ENCODE data around the gene LIMK2. TPM values are rescaled to one million over a fixed set of nuclear protein-coding genes. Genes with fewer than 3 reads are reported as not detected.
"Not testable (repeated sequence)": the region's sequence is repeated elsewhere in the genome, so short reads cannot be mapped to it uniquely, and the experiment has no call there.

The LIMK2 gene
- total RNA-seq, 1 donor from 2014 or later, result 54.4 TPM

DNA sequence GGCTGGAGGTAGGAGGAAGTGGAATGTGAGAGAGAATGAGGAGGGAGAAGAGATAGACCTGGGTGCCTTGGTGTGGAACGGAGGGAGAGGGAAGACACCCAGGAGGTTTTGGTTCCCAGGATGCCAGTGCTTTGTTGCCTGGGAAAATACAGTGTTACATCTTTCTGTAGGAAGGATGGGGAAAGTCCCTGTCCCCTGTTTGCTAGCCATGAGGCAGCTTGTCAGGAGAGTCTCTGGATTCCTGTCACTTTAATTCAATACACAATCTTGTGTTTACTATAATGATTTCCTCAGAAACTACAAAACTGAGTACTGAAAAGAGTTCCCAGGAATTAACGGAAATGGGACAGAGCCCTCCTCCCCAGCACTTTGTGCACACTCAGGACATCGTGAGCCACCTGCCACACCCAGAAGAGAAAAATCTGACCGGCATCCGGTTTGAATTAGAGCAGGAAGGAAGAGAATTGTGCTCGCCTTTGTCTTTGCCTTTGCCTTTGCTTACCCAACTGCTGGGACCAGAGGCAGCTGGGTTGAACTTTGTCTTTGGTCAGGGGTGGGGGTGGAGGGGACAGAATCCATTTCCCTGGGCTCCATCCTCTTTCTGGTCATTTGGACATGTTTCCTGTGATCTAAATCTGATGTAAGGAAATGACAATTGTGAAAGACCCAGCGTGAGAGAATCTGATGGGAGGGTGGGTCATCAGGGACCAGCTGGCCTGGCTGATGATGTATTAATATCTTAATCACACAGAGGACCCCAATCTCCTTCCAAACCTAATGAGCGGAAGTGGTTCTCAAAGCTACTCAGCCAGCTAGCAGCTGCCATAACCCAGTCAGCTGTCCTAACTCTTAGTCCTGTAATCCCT lies 1.3 kb upstream of the LIMK2 start:
- intact Hi-C loops (cut with micrococcal nuclease), result loop anchor here (5.0 kb wide), 2 partner anchors 573 to 1267 kb away; partner anchors contain the start of gene SLC35E4

- intact Hi-C loops (cut with micrococcal nuclease), result loop anchor here (5.0 kb wide), 2 partner anchors 574 to 1266 kb away; partner anchors contain the start of gene SLC35E4
Observed at GRCh38 chr22:31211482-31211861, 626 bp upstream of the LIMK2 start.

DNA sequence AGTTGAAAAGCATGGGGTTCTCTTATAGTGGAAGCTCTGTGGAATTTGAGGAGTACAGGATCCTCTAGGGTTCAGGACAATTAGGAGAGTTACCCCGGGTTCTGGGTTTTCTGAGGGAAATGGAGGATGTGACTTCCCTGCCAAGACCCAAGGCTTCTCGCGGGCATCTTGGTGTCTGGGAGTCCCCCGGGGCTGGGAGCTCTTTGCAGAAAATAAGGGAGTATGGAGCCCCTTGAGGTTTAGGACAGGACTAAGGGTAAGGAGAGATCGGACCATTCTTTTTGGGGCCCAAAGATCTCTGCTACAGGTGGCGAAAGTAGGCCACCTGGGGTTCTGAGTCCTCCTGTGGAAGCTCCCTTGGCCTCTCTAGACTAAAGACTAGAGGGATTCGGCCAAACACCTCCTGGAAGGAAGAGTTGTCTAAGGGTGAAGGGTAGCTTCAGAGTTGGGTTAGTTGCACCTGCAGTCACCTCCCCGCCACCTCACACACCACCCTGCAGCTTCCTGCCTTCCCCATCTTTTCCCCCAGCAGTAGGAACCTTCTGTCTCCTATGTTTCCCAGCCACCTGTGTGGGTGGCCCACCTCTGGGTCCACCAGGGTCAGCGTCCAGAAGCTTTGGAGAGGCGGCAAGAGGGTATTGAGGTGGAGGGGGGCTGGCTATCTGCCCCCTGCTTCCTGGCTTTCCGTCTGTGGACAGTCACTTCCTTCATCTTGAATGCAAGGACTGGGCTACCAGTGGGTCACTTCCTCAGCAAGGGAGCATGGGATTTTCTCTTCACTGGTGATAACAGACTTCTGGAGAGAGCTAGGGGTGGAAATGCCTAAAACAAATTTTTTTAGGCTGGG lies 908 bp downstream of the LIMK2 start:
- intact Hi-C loops (cut with micrococcal nuclease), result loop anchor here (1.0 to 5.0 kb wide), 11 partner anchors 18 to 1264 kb away; partner anchors contain the start of genes MORC2, PATZ1, PIK3IP1 and RNF185

DNA sequence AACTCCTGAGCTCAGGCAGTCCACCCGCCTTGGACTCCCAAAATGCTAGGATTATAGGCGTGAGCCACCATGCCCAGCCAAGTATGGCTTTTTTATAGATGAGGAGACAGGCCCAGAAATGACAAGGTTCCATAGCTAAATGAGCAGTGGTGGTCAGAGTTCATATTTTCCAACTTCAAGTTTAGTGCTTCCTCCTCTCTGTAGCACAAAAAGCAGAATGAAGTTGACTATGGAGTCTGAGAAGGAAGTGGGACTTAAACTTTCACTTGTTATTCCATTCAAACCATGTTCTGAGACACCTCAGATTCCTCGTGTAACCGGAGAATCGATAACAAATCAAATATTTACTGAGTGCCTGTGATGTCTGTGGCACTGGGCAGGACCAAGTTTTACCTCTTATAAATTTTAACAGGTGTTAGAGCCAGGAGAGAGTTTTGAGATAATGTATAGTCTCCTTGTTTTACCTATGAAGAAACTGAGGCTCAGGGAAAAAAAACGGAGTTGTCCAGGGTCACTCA lies 3.0 kb downstream of the LIMK2 start:
- intact Hi-C loops (cut with micrococcal nuclease), result no loop called here

DNA sequence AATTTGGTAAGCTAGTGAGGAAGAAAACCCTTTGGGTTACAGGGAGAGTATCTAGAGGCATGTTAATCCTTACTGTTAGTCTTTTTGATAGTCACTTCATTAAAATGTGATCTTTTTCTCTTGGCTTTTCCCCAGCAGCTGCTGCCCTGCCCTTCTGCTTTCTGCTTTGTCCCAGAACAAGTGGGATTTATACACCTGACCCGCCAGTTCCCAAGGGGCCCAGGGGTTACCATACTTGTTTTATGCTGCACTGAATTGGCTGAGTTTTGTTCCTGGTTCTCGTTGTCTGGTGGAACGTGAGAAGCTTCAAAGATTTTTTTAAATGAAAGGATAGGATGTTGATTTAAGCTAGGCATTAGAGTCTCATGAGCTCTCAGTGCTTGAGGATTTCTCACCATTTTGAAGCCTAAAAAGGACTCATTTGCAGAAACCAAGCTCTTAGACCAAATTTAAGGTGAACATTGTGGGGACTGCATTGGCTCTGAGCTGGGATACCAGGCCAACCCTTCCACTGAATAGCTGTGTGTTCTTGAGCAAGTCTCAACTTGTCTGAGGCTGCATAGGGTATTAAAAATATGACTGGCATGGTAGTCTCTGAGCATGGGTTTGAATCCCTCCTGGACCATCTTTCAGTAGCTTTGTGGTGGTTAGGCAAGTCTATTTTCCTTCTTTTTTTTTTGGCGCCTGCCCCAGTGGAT lies 6.6 kb downstream of the LIMK2 start:
- intact Hi-C loops (cut with micrococcal nuclease), result no loop called here

GRCh38 chr22:31221084-31221483 lies 9.0 kb downstream of the LIMK2 start:
- intact Hi-C loops (cut with micrococcal nuclease), result no loop called here

DNA sequence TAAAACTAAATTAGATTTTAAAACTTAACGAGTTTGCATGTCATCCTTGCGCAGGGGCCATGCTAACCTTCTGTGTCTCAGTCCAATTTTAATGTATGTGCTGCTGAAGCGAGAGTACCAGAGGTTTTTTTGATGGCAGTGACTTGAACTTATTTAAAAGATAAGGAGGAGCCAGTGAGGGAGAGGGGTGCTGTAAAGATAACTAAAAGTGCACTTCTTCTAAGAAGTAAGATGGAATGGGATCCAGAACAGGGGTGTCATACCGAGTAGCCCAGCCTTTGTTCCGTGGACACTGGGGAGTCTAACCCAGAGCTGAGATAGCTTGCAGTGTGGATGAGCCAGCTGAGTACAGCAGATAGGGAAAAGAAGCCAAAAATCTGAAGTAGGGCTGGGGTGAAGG lies 10.6 kb downstream of the LIMK2 start:
- intact Hi-C loops (cut with micrococcal nuclease), result no loop called here

DNA sequence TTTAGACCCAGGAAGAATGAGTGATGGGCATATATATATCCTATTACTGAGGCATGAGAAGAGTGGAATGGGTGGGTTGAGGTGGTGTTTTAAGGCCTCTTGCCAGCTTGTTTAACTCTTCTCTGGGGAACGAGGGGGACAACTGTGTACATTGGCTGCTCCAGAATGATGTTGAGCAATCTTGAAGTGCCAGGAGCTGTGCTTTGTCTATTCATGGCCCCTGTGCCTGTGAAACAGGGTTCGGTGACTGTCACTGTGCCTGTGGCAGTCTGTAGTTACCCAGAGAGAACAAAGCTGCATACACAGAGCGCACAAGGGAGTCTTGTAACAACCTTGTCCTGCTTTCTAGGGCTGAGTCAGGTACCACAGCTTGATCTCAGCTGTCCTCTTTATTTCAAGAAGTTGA lies 11.7 kb downstream of the LIMK2 start:
- intact Hi-C loops (cut with micrococcal nuclease), result no loop called here

GRCh38 chr22:31224691-31225090 lies 12.6 kb downstream of the LIMK2 start:
- intact Hi-C loops (cut with micrococcal nuclease), result not testable (repeated sequence)

- intact Hi-C loops (cut with micrococcal nuclease), result no loop called here
Observed at GRCh38 chr22:31227186-31227585, 15.1 kb downstream of the LIMK2 start.

DNA sequence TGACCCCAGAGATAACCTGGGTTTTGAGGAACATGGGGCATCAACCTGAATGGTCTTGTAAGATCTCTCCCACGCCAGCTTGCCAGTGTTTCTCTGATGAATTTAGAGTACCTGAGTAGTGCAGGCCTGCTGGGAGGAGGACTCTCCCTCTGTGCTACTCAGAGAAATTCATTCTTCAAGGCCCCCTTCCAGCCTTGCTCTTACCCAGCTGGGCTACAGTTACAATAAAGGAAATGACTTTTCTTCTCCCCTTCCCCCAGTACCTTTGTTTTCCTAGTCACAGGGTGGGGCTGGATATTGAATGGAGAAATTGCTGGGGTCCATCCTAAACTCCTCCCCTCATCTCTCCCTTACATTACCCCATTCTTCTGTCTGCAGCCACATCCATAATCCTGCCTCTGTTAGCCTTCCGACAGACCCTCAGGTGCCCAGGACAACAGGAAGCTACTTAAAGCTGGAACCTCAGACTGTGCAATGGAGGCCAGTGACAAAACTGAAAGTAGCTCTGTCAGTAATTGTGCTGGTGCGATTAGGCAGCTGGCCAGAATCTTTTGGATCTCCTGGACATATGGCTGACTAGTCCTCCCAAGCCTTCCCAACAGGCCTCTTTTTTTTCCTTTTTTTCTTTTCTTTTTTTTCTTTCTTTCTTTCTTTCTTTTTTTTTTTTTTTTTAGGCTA lies 17.4 kb downstream of the LIMK2 start:
- intact Hi-C loops (cut with micrococcal nuclease), result loop anchor here (2.0 to 5.0 kb wide), 3 partner anchors 43 to 281 kb away; no protein-coding TSS in a partner anchor

- intact Hi-C loops (cut with micrococcal nuclease), result loop anchor here (2.0 to 5.0 kb wide), 3 partner anchors 42 to 282 kb away; no protein-coding TSS in a partner anchor
Observed at GRCh38 chr22:31230155-31230870, 18.2 kb downstream of the LIMK2 start.

DNA sequence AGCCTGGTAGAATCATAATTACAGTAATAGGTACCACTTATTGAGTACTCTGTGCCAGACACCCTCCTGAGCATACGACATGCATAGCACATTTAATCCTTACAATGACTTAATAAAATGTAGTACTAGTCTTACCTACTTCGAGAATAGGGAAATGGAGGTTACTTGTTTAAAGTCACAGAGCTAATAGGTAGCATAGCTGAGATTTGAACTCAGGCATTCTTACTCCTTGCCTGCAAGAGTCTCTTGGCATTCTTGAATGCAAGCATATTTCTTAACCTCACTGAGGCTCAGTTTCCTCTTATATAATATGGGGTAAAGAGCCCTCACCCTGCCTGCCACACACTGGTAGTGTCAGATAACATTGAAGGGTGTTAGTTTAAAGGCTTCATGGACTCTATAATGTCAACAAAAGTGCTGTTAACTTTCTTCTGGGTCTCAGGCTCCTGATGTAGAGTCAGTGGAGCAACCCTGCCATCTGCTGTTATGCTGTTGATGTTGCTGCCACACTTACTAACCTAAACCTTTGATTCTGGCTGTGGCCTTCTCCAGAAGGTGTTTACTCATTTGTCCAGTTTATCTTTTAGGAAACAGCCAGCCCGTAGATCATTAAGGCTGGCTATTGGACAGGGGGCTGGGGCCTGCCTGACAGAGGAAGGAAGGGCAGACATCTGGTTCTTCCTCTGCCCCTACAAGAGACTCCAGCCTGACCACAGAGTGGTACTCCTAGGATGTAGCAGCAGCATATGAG lies 18.9 kb downstream of the LIMK2 start:
- intact Hi-C loops (cut with micrococcal nuclease), result loop anchor here (1.0 to 5.0 kb wide), 8 partner anchors 19 to 282 kb away; partner anchors contain the start of genes LIMK2, RNF185 and SELENOM

GRCh38 chr22:31233001-31233400 lies 20.9 kb downstream of the LIMK2 start:
- intact Hi-C loops (cut with micrococcal nuclease), result loop anchor here (5.0 kb wide), 1 partner anchor 39 kb away; no protein-coding TSS in a partner anchor

DNA sequence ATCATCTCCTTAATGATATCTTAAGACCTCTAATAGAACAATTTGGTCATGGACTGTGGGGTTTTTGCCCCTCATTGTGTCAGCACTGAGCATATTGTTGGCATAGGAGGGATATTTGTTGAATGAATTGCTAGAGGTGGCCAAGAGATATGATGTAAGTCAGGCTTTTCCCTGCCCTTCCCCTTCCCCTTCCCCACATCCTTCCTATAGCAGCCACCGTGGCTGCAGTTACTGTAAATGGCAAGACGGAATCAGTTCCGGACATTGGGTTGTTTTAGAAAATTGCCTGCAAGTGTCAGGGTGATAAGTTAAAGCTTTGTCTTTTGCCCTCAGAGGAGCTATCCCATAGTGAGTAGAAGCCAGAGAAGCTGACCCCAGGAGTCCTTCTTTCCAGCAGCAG lies 23.0 kb downstream of the LIMK2 start:
- intact Hi-C loops (cut with micrococcal nuclease), result no loop called here

DNA sequence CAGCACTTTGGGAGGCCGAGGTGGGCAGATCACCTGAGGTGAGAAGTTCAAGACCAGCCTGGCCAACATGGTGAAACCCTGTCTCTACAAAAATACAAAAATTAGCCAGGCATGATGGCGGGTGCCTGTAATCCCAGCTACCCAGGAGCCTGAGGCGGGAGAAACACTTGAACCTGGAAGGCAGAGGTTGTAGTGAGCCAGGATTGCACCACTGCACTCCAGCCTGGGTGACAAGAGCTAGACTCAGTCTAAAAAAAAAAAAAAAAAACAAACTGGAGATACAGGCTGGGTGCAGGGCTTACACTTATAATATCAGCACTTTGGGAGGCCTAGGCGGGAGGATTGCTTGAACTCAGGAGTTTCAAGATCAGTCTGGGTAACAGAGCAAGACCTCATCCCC lies 23.9 kb downstream of the LIMK2 start:
- intact Hi-C loops (cut with micrococcal nuclease), result not testable (repeated sequence)

DNA sequence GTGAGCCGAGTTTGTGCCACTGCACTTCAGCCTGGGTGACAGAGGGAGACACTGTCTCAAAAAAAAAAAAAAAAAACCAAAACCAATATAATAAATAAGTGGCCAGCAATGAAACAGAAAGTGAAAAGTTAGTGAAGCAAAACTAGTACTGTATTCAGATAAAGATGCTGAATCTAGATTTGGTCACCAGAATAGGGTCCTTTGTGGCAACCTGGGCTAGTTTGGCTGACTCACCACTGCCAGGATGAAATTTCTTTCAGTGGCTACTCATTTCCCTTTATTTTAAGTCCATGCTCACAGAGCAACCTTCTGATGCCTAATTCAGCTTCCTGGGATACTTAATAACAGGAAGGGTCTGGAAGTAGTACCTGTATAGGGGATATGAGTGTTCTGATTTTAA lies 26.0 kb downstream of the LIMK2 start:
- intact Hi-C loops (cut with micrococcal nuclease), result no loop called here

DNA sequence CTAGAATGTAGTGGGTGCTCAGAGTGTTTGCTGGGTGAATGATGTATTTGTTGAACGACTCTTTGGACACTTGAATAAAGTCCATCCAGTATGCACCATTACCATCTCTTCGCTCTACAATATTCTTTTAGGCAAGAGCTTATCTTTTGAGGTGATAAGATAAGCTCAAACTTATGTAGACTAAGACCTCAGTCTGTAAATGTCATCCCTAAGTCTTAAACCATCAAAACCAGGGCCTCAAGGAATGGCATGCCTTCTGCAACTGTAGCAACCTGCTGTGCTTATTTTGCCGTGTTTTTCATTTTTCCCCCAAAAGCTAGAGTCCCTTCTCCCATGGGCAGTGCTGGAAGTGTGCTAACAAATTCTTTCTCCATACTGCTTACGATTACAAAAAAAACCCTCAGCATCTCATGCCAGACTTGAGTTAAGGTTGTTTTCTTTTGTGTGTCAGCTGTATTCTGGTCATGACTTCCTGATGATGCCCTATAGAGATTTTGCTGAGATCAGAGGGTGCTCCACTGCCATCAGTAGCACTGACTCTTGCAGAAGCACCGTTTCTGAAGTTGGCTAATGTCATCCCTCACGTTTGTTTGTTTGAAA lies 27.8 kb downstream of the LIMK2 start:
- intact Hi-C loops (cut with micrococcal nuclease), result no loop called here

GRCh38 chr22:31241200-31241599 lies 29.1 kb downstream of the LIMK2 start:
- intact Hi-C loops (cut with micrococcal nuclease), result no loop called here

Data from T-helper 1 cell treated with Interleukin-12 subunit alpha and Interleukin-12 subunit beta and Interleukin-4 antibody, amounts not matched to agents 30 ng/mL and 1 ng/mL, for 36 hours (primary cell).